Fibroblast of skin of right quadriceps (primary cell): ENCODE results near the gene FBXO21.
"Not testable (repeated sequence)": the region's sequence is repeated elsewhere in the genome, so short reads cannot be mapped to it uniquely, and the experiment has no call there.

ENCODE experiments used
- DNase-seq: peaks from one replicate; pipeline ENCODE4 v3.0.0-alpha.2; 2013

The FBXO21 gene

DNA sequence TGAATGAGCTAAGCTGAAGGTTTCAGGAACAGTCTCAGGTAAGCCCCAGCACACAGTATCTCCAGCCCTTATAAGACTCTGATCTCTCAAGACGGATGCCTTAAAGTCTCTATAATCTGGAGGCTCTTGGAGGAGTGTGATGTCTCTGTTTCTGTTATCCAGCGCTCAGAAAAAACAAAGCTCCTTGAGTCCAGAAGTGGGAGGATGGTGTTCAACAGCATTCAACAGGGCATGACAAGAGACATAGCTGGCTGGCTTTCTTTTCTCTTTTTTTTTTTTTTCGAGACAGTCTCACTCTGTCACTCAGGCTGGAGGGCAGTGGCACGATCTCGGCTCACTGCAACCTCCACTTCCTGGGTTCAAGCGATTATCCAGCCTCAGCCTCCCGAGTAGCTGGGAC lies 59.5 kb downstream of the FBXO21 start:
- no peak for DNase-seq

DNA sequence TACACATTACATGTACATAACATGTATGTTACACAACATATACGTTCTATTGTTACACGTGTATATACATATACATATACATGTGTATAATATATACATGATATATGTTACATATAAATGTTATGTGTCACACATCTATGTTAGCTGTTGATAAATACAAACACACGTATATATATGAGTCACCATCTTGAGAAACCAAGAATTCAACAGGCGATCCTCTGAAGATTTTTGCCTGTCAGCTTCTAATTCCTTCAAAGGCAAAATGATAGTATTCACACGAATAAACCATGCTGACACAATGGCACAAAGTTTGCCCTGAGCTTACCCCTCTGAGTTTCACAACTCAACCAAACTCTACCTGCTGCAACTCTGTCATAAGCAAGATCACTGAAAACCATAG lies 60.9 kb downstream of the FBXO21 start:
- DNase-seq, result no peak

DNA sequence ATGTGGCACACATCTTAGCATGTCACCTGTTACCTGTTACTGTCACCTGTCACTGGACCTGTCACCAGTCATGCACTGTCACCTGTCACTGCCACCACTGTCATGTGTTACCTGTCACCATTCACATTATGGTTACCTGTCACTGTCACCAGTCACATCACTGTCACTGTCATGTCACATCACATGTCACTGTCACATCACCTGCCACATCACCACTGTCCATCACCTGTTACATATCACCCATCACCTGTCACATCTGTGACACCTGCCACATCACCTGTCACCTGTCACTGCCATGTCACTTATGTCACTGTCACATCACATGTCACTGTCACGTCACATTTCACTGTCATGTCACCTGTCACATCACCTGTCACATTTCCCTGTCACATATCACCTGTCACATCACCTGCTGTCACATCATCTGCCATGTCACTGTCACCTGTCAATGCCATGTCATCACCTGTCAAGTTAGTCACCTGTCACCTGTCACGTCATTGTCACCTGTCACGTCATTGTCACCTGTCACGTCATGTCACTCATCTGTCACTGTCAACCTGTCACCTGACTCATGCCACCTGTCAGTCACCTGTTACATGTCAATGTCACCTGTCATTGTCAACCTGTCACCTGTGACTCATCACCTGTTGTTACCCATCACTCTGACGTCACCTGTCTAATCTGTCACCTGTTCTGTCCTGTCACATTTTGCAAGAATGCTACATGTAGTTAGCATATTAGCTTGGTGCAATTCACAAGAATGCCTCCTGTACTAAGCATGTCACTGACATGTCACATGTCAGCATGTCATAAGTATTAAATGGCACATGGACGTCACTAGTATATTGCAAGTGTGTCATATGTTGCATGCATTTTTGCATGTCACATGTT lies 62.1 kb downstream of the FBXO21 start:
- no peak for DNase-seq

DNA sequence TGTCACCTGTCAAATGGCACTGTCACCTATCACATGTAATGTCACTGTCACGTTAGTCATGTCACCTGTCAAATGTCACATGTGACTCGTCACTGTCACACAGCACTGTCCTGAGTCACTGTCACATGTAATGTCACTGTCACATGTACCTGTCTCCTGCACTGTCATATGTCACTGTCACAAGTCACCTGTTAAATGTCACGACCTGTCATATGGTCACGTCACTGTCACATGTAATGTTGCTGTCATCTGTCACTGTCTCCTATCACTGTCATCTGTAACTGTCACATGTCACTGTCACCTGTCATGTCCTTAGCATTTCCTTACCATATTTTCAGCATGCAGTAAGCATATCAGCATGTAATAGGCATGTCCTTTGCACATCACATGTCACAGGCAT lies 63.9 kb downstream of the FBXO21 start:
- DNase-seq, result no peak

GRCh38 chr12:117125767-117126166 lies 64.5 kb downstream of the FBXO21 start:
- DNase-seq, result no peak

- no peak for DNase-seq
Measured at GRCh38 chr12:117125272-117125613, 65.0 kb downstream of the FBXO21 start.

DNA sequence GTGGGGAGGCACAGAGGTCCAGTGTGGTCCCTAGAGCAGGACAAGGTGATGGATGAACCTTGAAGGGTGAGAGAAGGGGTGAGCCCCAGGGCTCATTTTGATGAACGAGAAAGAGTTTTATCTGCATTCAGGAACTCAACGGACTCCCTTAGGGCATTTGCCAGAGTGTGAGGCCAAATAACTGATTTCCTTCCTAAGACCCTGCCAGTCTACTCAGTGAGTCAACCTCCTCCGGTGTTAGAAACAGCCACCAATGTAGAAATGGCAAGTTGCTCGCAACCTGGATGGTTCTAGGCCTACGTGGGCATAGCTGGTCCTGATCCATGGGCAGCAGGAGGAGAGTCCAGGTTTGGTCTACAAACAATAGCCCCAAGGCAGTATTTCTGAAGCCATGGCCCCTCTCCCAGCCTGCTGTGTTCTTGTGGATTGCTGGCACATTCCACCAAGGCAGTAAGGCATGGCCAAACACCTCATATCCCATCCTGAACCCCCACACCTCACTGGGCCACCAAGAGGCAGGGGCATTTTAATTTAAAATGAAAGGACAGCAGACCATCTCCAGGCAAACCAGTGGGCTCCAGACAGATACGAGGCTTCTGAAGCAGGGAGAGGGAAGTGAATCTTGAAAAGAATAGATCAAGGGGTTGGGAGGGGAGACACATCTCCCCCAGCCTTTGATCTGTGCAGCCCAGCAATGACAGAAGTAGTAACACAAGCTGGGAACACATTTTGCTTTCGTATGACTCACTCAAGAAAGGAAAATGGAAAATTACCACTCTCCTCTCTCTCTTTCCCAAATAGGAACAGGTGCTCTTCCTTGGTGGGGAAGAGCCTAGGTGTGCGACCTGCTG lies 65.6 kb downstream of the FBXO21 start:
- DNase-seq, result no peak

DNA sequence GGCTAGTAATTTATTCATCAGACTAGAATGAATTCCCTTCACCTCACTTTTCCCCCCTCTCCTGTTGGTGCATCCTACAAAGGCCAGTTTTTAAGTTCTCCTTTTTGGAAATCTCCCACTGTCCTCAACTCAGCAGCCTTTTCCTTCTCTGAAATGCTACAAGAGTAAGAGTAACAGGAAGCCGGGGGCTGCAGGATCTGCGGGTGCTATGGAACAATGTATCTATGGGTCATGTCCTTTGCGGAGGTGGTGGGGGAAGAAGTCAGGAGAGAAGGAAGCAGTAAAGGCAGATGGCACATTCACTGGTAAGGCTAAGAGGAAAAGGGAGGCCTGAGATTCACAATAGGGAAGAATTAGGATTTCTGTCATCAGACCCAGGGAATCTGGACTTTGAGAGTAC lies 68.8 kb downstream of the FBXO21 start:
- DNase-seq, result no peak

DNA sequence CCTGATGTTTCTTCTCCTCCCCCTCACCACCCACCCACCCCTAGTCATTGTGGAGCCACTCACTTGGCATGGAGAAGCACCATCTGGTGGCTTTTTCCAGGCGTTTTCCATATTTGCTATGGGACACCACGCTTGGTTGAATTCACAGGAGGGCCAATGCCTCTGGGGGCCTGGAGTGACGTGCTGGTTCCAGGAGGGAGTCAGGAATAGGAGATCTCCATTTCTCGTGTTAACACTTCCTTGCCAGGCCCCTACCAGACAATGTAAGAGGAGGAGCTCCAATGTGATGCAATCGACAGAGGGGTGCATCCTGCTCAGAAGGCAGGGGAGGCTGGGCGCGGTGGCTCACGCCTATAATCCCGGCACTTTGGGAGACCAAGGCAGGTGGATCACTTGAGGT lies 69.5 kb downstream of the FBXO21 start:
- no peak for DNase-seq

- no peak for DNase-seq
Measured at GRCh38 chr12:117119592-117120198, 70.6 kb downstream of the FBXO21 start.

GRCh38 chr12:117118838-117119591 lies 71.3 kb downstream of the FBXO21 start:
- DNase-seq, result no peak

- no peak for DNase-seq
Measured at GRCh38 chr12:117114784-117115183, 75.5 kb downstream of the FBXO21 start.

- DNase-seq, result no peak
Measured at GRCh38 chr12:117113231-117113630, 77.0 kb downstream of the FBXO21 start.

- no peak for DNase-seq
Measured at GRCh38 chr12:117111821-117112595, 78.3 kb downstream of the FBXO21 start.

DNA sequence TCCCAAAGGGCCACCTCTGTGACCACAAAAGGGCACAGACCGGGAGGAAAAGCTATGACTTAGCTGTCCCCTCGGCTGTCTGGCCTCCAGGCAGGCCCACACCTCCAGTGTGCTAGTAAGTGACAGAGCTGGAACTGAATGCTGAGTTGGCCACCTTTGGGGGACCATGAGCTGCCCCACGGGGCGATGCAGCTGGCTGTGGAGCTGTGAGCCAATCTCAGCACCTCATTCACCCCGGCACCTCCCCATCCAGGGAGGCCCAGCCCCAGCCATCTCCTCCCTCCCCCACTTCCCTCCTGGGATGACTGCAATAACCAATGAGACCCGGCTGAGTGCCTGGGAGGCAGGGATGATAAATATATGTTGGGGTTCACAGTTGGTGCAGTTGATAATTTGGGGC lies 78.9 kb downstream of the FBXO21 start:
- no peak for DNase-seq

DNA sequence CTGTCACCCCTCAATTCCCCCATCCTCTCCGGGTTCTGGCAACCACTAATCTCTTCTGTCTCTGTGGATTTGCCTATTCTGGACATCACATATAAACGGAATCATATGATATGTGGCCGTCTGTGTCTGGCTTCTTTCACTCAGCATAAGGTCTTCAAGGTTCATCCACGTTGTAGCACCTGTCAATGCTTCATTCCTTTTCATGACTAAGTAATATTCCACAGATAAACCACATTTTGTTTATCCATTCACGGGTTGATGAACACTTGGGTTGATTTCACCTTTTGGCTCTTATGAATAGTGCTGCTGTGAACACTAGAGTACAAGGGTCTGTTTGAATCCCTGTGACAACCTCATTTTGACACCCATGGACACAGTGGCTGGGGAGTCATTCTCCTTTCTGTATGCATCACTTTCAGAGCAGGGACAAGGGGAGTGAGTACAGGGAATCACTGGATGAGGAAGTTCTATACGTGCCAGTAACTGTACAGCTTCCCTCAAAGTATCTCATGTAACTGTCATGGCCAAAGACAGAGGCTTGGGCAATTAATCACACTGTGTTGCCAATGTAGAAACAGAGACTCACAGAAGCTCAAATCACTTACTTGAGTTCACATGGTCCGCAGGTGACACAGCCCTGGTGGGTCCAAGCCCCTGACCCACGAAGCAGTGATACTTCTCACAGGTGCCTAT lies 80.2 kb downstream of the FBXO21 start:
- DNase-seq, result no peak

DNA sequence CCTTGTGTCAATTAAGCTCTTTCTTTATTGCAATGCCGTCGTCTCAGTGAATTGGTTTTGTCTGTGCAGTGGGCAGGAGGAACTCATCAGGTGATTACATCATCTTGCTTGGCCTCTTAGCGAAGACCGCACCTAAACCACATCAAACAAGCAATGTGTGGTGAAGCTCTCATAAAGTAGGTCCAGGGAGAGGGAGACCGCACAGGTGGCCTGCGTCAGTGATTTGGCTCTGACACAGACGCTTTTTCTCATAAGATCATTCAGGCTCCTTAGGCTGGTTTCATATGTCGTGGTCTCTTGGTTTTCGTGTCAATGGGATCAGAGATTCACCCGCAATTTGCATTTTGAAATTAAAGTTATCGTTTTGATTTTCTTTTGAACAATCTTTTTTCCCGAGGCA lies 84.4 kb downstream of the FBXO21 start:
- no peak for DNase-seq

DNA sequence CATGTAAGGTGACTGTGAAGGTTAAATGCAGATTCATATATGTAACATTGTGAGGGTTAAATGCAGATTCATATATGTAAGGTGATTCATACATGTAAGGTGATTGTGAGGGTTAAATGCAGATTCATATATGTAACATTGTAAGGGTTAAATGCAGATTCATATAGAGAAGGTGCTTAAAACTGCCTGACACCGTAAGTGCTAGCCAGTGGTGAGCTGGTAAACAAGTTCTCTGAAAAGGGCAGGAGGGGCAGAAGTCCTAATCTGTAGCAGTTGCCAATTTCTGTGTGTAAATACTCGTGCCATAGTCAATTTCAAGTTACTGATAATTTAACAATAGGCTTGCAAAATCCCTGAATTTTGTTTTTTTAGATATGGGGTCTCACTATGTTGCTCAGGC lies 86.3 kb downstream of the FBXO21 start:
- not testable (repeated sequence) for DNase-seq

- DNase-seq, result no peak
Measured at GRCh38 chr12:117102800-117103181, 87.5 kb downstream of the FBXO21 start.

- no peak for DNase-seq
Measured at GRCh38 chr12:117101953-117102799, 88.1 kb downstream of the FBXO21 start.
